Left ventricle myocardium inferior (tissue), 1 donor: ENCODE data around the gene COX4I1. TPM values are rescaled to one million over a fixed set of nuclear protein-coding genes. Genes with fewer than 3 reads are reported as not detected.
A peak's percentile ranks its signal among the peaks of the same experiment; 100 is the strongest.

Experiments used
- DNase-seq: peaks from one replicate; pipeline ENCODE4 v3.0.0-alpha.2; 2020
- H3K27ac ChIP-seq: fragments of 200-600 bp; replicated peaks from 2 replicates; pipeline ENCODE4 v1.8.0; 2021
- H3K27me3 ChIP-seq: fragments of 200-600 bp; 2 replicates; pipeline ENCODE4 v1.8.0; 2021; ENCODE audit warnings: low read depth
- H3K36me3 ChIP-seq: fragments of 200-600 bp; 2 replicates; pipeline ENCODE4 v1.8.0; 2021
- H3K4me1 ChIP-seq: fragments of 200-600 bp; 2 replicates; pipeline ENCODE4 v1.8.0; 2021
- H3K4me3 ChIP-seq: fragments of 200-600 bp; 2 replicates; pipeline ENCODE4 v1.8.0; 2021; ENCODE audit warnings: mild to moderate bottlenecking, moderate library complexity
- H3K9me3 ChIP-seq: fragments of 200-600 bp; replicated peaks from 2 replicates; pipeline ENCODE4 v1.8.0; 2021
- intact Hi-C: fragments of 100-400 bp; cut with micrococcal nuclease; formaldehyde crosslinking; loops from one replicate; pipeline ENCODE4 v1.11.0; 2022
- total RNA-seq: library from RNA; stranded (reverse); fragmentation: NEBNext Ultra II Directional; extraction: Animal tissue kit (Norgen Biotek cat#: 25700); gene quantifications from one replicate; pipeline ENCODE4 v1.2.1, GENCODE V29; 2021
- TF ChIP-seq, protein P1 (sequence below): fragments of 200-600 bp; IDR thresholded peaks from 2 replicates; pipeline ENCODE4 v1.8.0; 2021; ENCODE audit warnings: antibody characterized with exemption, mild to moderate bottlenecking, borderline replicate concordance
- donor health status: DM: no; HTN: yes; CAD: no; lungs with severe emphysema.

The COX4I1 gene
- total RNA-seq, 1 donor from 2014 or later = 1,881 TPM

DNA sequence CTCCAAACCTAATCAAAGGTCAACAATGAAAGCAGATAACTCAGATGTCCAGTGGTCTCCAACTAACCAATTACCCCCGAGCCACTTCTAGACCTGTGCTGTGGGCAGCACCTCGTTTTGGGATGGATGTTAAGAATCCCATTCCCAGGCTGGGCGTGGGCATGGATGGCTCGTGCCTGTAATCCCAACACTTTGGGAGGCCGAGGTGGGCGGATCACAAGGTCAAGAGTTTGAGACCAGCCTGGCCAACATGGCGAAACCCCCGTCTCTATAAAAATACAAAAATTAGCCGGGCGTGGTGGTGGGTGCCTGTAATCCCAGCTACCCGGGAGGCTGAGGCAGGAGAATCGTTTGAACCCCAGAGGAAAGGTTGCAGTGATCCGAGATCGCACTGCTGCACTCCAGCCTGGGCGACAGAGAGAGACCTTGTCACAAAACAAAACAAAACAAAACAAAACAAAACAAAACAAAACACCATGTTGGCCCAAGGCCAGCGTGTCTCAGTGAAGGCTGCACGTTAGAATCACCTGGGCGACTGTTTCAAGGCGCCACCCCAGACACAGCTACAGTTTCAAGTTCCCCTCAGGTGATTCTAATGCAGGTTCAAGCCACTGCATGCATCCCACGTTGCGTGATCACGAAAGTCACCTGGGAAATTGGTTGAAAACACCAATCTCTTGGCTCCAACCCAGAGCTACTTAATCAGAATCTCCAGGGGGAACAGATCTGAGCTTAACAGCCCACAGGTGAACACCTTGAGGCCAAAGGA, 21.3 kb downstream of the COX4I1 start:
- Histone ChIP-seq H3K4me1 (no peaks in the 10 kb centered on the region), H3K27me3 (peaks cover 73% of the 10 kb centered on the region), H3K36me3 (no peaks in the 10 kb centered on the region), H3K27ac (no peak overlapping the region), H3K4me3 (no peak overlapping the region), H3K9me3 (no peaks in the 10 kb centered on the region)
- TF ChIP-seq, protein P1, sequence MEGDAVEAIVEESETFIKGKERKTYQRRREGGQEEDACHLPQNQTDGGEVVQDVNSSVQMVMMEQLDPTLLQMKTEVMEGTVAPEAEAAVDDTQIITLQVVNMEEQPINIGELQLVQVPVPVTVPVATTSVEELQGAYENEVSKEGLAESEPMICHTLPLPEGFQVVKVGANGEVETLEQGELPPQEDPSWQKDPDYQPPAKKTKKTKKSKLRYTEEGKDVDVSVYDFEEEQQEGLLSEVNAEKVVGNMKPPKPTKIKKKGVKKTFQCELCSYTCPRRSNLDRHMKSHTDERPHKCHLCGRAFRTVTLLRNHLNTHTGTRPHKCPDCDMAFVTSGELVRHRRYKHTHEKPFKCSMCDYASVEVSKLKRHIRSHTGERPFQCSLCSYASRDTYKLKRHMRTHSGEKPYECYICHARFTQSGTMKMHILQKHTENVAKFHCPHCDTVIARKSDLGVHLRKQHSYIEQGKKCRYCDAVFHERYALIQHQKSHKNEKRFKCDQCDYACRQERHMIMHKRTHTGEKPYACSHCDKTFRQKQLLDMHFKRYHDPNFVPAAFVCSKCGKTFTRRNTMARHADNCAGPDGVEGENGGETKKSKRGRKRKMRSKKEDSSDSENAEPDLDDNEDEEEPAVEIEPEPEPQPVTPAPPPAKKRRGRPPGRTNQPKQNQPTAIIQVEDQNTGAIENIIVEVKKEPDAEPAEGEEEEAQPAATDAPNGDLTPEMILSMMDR = no peak
- no peak for DNase-seq
- intact Hi-C loops = no loop called here

- no peaks in the 10 kb centered on the region for H3K36me3 ChIP-seq
- no peaks in the 10 kb centered on the region for H3K9me3 ChIP-seq
- peak; percentile 73 for DNase-seq
- peaks cover 71% of the 10 kb centered on the region for H3K27me3 ChIP-seq
- no peak overlapping the region for H3K27ac ChIP-seq
- H3K4me1 ChIP-seq = no peaks in the 10 kb centered on the region
- intact Hi-C loops = loop anchor here (2.0 kb wide), 1 partner anchor 195 kb away; no protein-coding TSS in a partner anchor
- TF ChIP-seq, protein P1 = peak; percentile 97
- no peak overlapping the region for H3K4me3 ChIP-seq
Measured at GRCh38 chr16:85821390-85822135, 22.1 kb downstream of the COX4I1 start.

DNA sequence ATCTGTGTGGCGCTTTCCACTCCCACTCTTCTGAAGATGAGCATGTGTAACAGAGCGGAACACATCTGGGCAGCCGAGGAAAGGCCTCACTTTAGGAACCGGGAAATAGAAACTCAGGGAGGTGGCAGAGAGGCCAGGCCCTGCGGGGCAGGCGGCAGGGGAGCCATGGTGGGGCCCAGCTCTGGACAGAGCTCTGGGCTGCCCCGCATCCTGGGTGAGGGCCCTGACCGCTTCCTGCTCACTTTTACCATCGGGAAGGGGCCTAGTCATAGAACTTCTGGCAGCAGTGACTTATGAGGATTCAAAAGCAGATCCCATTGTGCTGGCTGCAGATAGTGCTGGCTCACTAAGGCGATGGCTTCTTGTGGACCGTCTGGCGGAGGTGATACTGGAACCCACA, 22.6 kb downstream of the COX4I1 start:
- Histone ChIP-seq H3K27me3 (peaks cover 66% of the 10 kb centered on the region), H3K27ac (no peak overlapping the region), H3K4me1 (no peaks in the 10 kb centered on the region), H3K36me3 (no peaks in the 10 kb centered on the region), H3K4me3 (no peak overlapping the region), H3K9me3 (no peaks in the 10 kb centered on the region)
- no peak for DNase-seq
- TF ChIP-seq, protein P1 = no peak
- intact Hi-C loops = loop anchor here (2.0 kb wide), 1 partner anchor 195 kb away; no protein-coding TSS in a partner anchor

DNA sequence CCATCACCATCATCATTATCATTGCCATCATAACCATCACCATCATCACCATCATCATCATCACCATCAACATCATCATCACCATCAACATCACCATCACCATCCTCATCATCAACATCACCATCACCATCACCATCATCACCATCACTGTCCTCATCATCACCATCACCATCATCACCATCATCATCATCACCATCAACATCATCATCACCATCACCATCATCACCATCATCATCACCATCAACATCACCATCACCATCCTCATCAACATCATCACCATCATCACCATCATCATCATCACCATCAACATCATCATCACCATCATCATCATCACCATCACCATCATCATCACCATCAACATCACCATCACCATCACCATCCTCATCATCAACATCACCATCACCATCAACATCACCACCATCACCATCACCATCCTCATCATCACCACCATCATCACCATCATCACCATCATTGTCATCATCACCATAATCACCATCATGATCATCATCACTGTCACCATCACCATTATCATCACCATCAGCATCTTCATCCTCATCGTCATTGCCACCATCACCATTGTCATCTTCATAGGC, 23.9 kb downstream of the COX4I1 start:
- Histone ChIP-seq H3K9me3 (no peaks in the 10 kb centered on the region), H3K36me3 (no peaks in the 10 kb centered on the region), H3K4me1 (no peaks in the 10 kb centered on the region), H3K4me3 (no peak overlapping the region), H3K27ac (no peak overlapping the region), H3K27me3 (peaks cover 65% of the 10 kb centered on the region)
- no peak for DNase-seq
- TF ChIP-seq, protein P1 = no peak
- intact Hi-C loops = loop anchor here (2.0 kb wide), 1 partner anchor 193 kb away; no protein-coding TSS in a partner anchor
